NCI-H146 treated with DMSO at 0.1 percent for 48 hours (cell line): ENCODE results near the gene AFTPH.

ENCODE experiments used
- DNase-seq: peaks from one replicate; lab custom pipeline; 2025; ENCODE audit not compliant: unreplicated experiment; lab: John Stamatoyannopoulos, UW

Gene AFTPH

GRCh38 chr2:64608867-64609226 is 84.7 kb downstream of the AFTPH start:
- DNase-seq: no peak

GRCh38 chr2:64609227-64609941 is 85.3 kb downstream of the AFTPH start:
- no peak for DNase-seq

- no peak for DNase-seq
Observed at GRCh38 chr2:64609942-64610281, 85.8 kb downstream of the AFTPH start.

- DNase-seq: no peak
Observed at GRCh38 chr2:64610316-64610855, 86.3 kb downstream of the AFTPH start.

GRCh38 chr2:64612575-64613195 is 88.6 kb downstream of the AFTPH start:
- no peak for DNase-seq

GRCh38 chr2:64613276-64613675 is 89.1 kb downstream of the AFTPH start:
- no peak for DNase-seq

- DNase-seq: no peak
Observed at GRCh38 chr2:64615192-64615763, 91.2 kb downstream of the AFTPH start.

- no peak for DNase-seq
Observed at GRCh38 chr2:64615844-64616536, 91.9 kb downstream of the AFTPH start.

GRCh38 chr2:64617631-64618151 is 93.6 kb downstream of the AFTPH start:
- no peak for DNase-seq

- no peak for DNase-seq
Observed at GRCh38 chr2:64620661-64621060, 96.5 kb downstream of the AFTPH start.

GRCh38 chr2:64622443-64623241 is 98.5 kb downstream of the AFTPH start:
- no peak for DNase-seq

- no peak for DNase-seq
Observed at GRCh38 chr2:64623242-64623850, 99.2 kb downstream of the AFTPH start.

- no peak for DNase-seq
Observed at GRCh38 chr2:64624108-64624610, 100.0 kb downstream of the AFTPH start.

GRCh38 chr2:64624862-64625261 is 100.7 kb downstream of the AFTPH start:
- DNase-seq: no peak

- DNase-seq: no peak
Observed at GRCh38 chr2:64625299-64626145, 101.4 kb downstream of the AFTPH start.

- DNase-seq: no peak
Observed at GRCh38 chr2:64626146-64626809, 102.2 kb downstream of the AFTPH start.

GRCh38 chr2:64626963-64627760 is 103.0 kb downstream of the AFTPH start:
- peak; percentile 77 for DNase-seq
